Ovary (tissue), 3 donors: ENCODE measurements around the gene ERFE.

Source experiments
- POLR2A ChIP-seq: fragments of 450-650 bp; IDR thresholded peaks from one replicate; pipeline ENCODE4 v1.6.1; 2017; ENCODE audit warnings: antibody characterized with exemption, mild to moderate bottlenecking, moderate library complexity
- TF ChIP-seq, protein P1 (sequence below), 3 donors: fragments of 450-650 bp in 2 of 3; fragments of 200-600 bp in 1 of 3; IDR thresholded peaks; one replicate each; pipeline versions ENCODE4 v1.5.1 to v1.8.0; 2016 to 2022; ENCODE audit warnings: antibody characterized with exemption in 3 of 3, mild to moderate bottlenecking in 1 of 3
- donor health status: DM: no; HTN: no; CAD: no.

- TF ChIP-seq, protein P1, sequence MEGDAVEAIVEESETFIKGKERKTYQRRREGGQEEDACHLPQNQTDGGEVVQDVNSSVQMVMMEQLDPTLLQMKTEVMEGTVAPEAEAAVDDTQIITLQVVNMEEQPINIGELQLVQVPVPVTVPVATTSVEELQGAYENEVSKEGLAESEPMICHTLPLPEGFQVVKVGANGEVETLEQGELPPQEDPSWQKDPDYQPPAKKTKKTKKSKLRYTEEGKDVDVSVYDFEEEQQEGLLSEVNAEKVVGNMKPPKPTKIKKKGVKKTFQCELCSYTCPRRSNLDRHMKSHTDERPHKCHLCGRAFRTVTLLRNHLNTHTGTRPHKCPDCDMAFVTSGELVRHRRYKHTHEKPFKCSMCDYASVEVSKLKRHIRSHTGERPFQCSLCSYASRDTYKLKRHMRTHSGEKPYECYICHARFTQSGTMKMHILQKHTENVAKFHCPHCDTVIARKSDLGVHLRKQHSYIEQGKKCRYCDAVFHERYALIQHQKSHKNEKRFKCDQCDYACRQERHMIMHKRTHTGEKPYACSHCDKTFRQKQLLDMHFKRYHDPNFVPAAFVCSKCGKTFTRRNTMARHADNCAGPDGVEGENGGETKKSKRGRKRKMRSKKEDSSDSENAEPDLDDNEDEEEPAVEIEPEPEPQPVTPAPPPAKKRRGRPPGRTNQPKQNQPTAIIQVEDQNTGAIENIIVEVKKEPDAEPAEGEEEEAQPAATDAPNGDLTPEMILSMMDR (IDR thresholded peaks at IDR 0.05): no peak
- no peak for TF ChIP-seq POLR2A
Observed at GRCh38 chr2:238137885-238138284, 20.9 kb upstream of the ERFE start.
